ENCODE results near the gene STK31.
"Not testable (repeated sequence)": the region's sequence is repeated elsewhere in the genome, so short reads cannot be mapped to it uniquely, and the experiment has no call there.

The STK31 gene

GRCh38 chr7:23833405-23833804 is 123.4 kb downstream of the STK31 start:
- Histone ChIP-seq H3K79me2 (ENCODE audit: control insufficient read depth, low read length) (no peaks in the 10 kb centered on the region), H4K20me1 (ENCODE audit: control insufficient read depth, insufficient read depth, low read depth, low read length) (no peaks in the 10 kb centered on the region), H3K27me3 (ENCODE audit: control insufficient read depth, low read length) (no peaks in the 10 kb centered on the region), H3K9me3 (ENCODE audit: control insufficient read depth, insufficient read depth, low read length) (peaks cover 34% of the 10 kb centered on the region), H3K4me2 (ENCODE audit: low read length) (no peak overlapping the region), H3K36me3 (ENCODE audit: control insufficient read depth, low read length) (no peaks in the 10 kb centered on the region), H3K27ac (ENCODE audit: low read depth, low read length) (no peak overlapping the region), H3F3A (ENCODE audit: control insufficient read depth, insufficient read depth) (no peaks in the 10 kb centered on the region), H3K9me2 (replicated peaks; ENCODE audit: control insufficient read depth, low read length) (no peaks in the 10 kb centered on the region), H3K4me1 (ENCODE audit: control insufficient read depth, low read length) (no peaks in the 10 kb centered on the region), H3K4me3 (ENCODE audit: low read length) (no peak overlapping the region)
- TF ChIP-seq EZH2phosphoT487 (IDR thresholded peaks at IDR 0.05; ENCODE audit: borderline replicate concordance, low read length) (no peak), CTCF (IDR thresholded peaks at IDR 0.05; ENCODE audit: low read depth, low read length, poor library complexity, severe bottlenecking) (no peak)

- H3F3A ChIP-seq (ENCODE audit: control insufficient read depth, insufficient read depth); H3K9me2 ChIP-seq (replicated peaks; ENCODE audit: control insufficient read depth, low read length); H3K4me1 ChIP-seq (ENCODE audit: control insufficient read depth, low read length); H3K79me2 ChIP-seq (ENCODE audit: control insufficient read depth, low read length); H3K4me2 ChIP-seq (ENCODE audit: low read length); H3K9me3 ChIP-seq (ENCODE audit: control insufficient read depth, insufficient read depth, low read length); H3K36me3 ChIP-seq (ENCODE audit: control insufficient read depth, low read length); H4K20me1 ChIP-seq (ENCODE audit: control insufficient read depth, insufficient read depth, low read depth, low read length); H3K27ac ChIP-seq (ENCODE audit: low read depth, low read length); H3K27me3 ChIP-seq (ENCODE audit: control insufficient read depth, low read length); H3K4me3 ChIP-seq (ENCODE audit: low read length): not testable (repeated sequence)
Observed at GRCh38 chr7:23844837-23845236, 134.8 kb downstream of the STK31 start.

- Histone ChIP-seq H3K79me2 (ENCODE audit: control insufficient read depth, low read length) (no peaks in the 10 kb centered on the region), H4K20me1 (ENCODE audit: control insufficient read depth, insufficient read depth, low read depth, low read length) (no peaks in the 10 kb centered on the region), H3K27ac (ENCODE audit: low read depth, low read length) (no peak overlapping the region), H3K27me3 (ENCODE audit: control insufficient read depth, low read length) (no peaks in the 10 kb centered on the region; the same call in 1 of the 2 replicates), H3K4me1 (ENCODE audit: control insufficient read depth, low read length) (no peaks in the 10 kb centered on the region), H3K4me2 (ENCODE audit: low read length) (no peak overlapping the region), H3K4me3 (ENCODE audit: low read length) (no peak overlapping the region), H3K9me3 (ENCODE audit: control insufficient read depth, insufficient read depth, low read length) (peaks cover 3% of the 10 kb centered on the region; the same call in 1 of the 2 replicates), H3K9me2 (replicated peaks; ENCODE audit: control insufficient read depth, low read length) (peaks cover 3% of the 10 kb centered on the region; the same call in 1 of the 2 replicates), H3K36me3 (ENCODE audit: control insufficient read depth, low read length) (no peaks in the 10 kb centered on the region), H3F3A (ENCODE audit: control insufficient read depth, insufficient read depth) (no peaks in the 10 kb centered on the region)
- no peak for TF ChIP-seq CTCF (IDR thresholded peaks at IDR 0.05; ENCODE audit: low read depth, low read length, poor library complexity, severe bottlenecking)
- no peak for TF ChIP-seq EZH2phosphoT487 (IDR thresholded peaks at IDR 0.05; ENCODE audit: borderline replicate concordance, low read length)
Observed at GRCh38 chr7:23852135-23852534, 142.1 kb downstream of the STK31 start.

GRCh38 chr7:23852988-23853387 is 143.0 kb downstream of the STK31 start:
- peaks cover 3% of the 10 kb centered on the region; the same call in 1 of the 2 replicates for H3K9me2 ChIP-seq (replicated peaks; ENCODE audit: control insufficient read depth, low read length)
- TF ChIP-seq CTCF (IDR thresholded peaks at IDR 0.05; ENCODE audit: low read depth, low read length, poor library complexity, severe bottlenecking) (no peak), EZH2phosphoT487 (IDR thresholded peaks at IDR 0.05; ENCODE audit: borderline replicate concordance, low read length) (no peak)
- H3K36me3 ChIP-seq (ENCODE audit: control insufficient read depth, low read length): no peaks in the 10 kb centered on the region
- no peak overlapping the region for H3K27ac ChIP-seq (ENCODE audit: low read depth, low read length)
- no peaks in the 10 kb centered on the region for H4K20me1 ChIP-seq (ENCODE audit: control insufficient read depth, insufficient read depth, low read depth, low read length)
- no peak overlapping the region for H3K4me3 ChIP-seq (ENCODE audit: low read length)
- no peaks in the 10 kb centered on the region; the same call in 1 of the 2 replicates for H3K27me3 ChIP-seq (ENCODE audit: control insufficient read depth, low read length)
- H3K9me3 ChIP-seq (ENCODE audit: control insufficient read depth, insufficient read depth, low read length): peaks cover 3% of the 10 kb centered on the region; the same call in 1 of the 2 replicates
- no peak overlapping the region for H3K4me2 ChIP-seq (ENCODE audit: low read length)
- no peaks in the 10 kb centered on the region for H3K79me2 ChIP-seq (ENCODE audit: control insufficient read depth, low read length)
- H3K4me1 ChIP-seq (ENCODE audit: control insufficient read depth, low read length): no peaks in the 10 kb centered on the region
- no peaks in the 10 kb centered on the region for H3F3A ChIP-seq (ENCODE audit: control insufficient read depth, insufficient read depth)

Measured in DOHH2 (cell line).